Lung (tissue), 12 donors: Measurements from ENCODE around the gene SLC28A3. TPM values are rescaled to one million over a fixed set of nuclear protein-coding genes. Genes with fewer than 3 reads are reported as not detected.

Experiments used
- ATAC-seq: fragments of 200-7000 bp; cut with Tn5 transposase; one replicate; pipeline ENCODE4 v1.9.1; 2020; ENCODE audit warnings: moderate number of reproducible peaks; ENCODE audit not compliant: insufficient read depth, low FRiP score
- DNase-seq, 3 donors: peaks; one replicate each; pipeline ENCODE4 v3.0.0-alpha.2; 2013 to 2017
- H3K27ac ChIP-seq, 2 donors: one replicate each; pipeline ENCODE4 v1.5.1; 2013; ENCODE audit warnings: mild to moderate bottlenecking in 2 of 2, moderate library complexity in 2 of 2, control low read depth in 1 of 2, inconsistent platforms in 1 of 2, low read depth in 1 of 2, low read length in 1 of 2
- H3K27me3 ChIP-seq, 3 donors: one replicate each; pipeline ENCODE4 v1.5.1; 2013; ENCODE audit warnings: low read length in 2 of 3; ENCODE audit not compliant: control insufficient read depth in 3 of 3, insufficient read depth in 3 of 3
- H3K36me3 ChIP-seq, 4 donors: one replicate each; pipeline ENCODE4 v1.5.1; 2013; ENCODE audit warnings: low read length in 4 of 4, mild to moderate bottlenecking in 1 of 4, moderate library complexity in 1 of 4; ENCODE audit not compliant: control insufficient read depth in 4 of 4, insufficient read depth in 4 of 4
- H3K4me1 ChIP-seq, 5 donors: one replicate each; pipeline ENCODE4 v1.5.1; 2013; ENCODE audit warnings: low read length in 5 of 5, mild to moderate bottlenecking in 2 of 5, moderate library complexity in 1 of 5; ENCODE audit not compliant: control insufficient read depth in 5 of 5, insufficient read depth in 5 of 5
- H3K4me3 ChIP-seq: one replicate; pipeline ENCODE4 v1.5.1; 2013; ENCODE audit warnings: mild to moderate bottlenecking, control low read depth, moderate library complexity
- H3K9ac ChIP-seq, 2 donors: one replicate each; pipeline ENCODE4 v1.5.1; 2013; ENCODE audit warnings: low read length in 2 of 2, control low read depth in 1 of 2; ENCODE audit not compliant: insufficient read depth in 1 of 2
- H3K9me3 ChIP-seq, 4 donors: one replicate each; pipeline ENCODE4 v1.5.1; 2013; ENCODE audit warnings: low read length in 3 of 4, mild to moderate bottlenecking in 1 of 4, moderate library complexity in 1 of 4; ENCODE audit not compliant: control insufficient read depth in 4 of 4, insufficient read depth in 3 of 4
- CTCF ChIP-seq: IDR thresholded peaks from 2 replicates; pipeline ENCODE4 v1.5.1; 2012; ENCODE audit warnings: mild to moderate bottlenecking; ENCODE audit errors: control extremely low read depth, extremely low read depth
- WGBS, 2 donors: extraction: QIAGEN DNeasy Blood & Tissue Kit; methylation state at CpG; one replicate each; pipeline ENCODE4 v1.1.7; 2013; 5-methylcytosine and 5-hydroxymethylcytosine counted together
- polyA plus RNA-seq, 2 donors: library from polyadenylated mRNA; stranded (reverse); fragments of 200-250 nt; gene quantifications; one replicate each; pipeline ENCODE4 v1.2.1, GENCODE V29; 2013
- total RNA-seq, 2 donors: library from RNA; depleted of rRNA in 1 of 2; stranded (reverse); fragments of >200 nt in 1 of 2; gene quantifications; one replicate each; pipeline ENCODE4 v1.2.1, GENCODE V29; 2014 to 2021
- donor health status: control.
- donor health status: control.
- donor health status: Bipolar disorder and iron deficiency.
- donor health status: healthy.
- donor health status: DM: yes; HTN: yes; CAD: no.

Gene SLC28A3
- total and polyA plus RNA-seq, 4 donors: 0.59 to 4.0 (median 0.88) TPM

- DNase-seq: peak; percentile 49 to 81 (median 55)
- Histone ChIP-seq H3K27ac (no peak overlapping the region), H3K36me3 (no peaks in the 10 kb centered on the region), H3K9ac (no peak overlapping the region), H3K4me3 (no peak overlapping the region), H3K4me1 (peaks cover 0 to 12% (median 0%) of the 10 kb centered on the region in 5 donors), H3K27me3 (no peaks in the 10 kb centered on the region), H3K9me3 (no peaks in the 10 kb centered on the region)
- no peak for TF ChIP-seq CTCF
- 74 to 90% methylated on average over 6 of the region's 6 CpGs for WGBS, 2 donors
- no peak for ATAC-seq
Measured at GRCh38 chr9:84254972-84255371, 85.6 kb downstream of the SLC28A3 start.

GRCh38 chr9:84251921-84252320 lies 88.6 kb downstream of the SLC28A3 start:
- 78 to 84% methylated on average over 7 of the region's 7 CpGs for WGBS, 2 donors
- no peak overlapping the region for H3K4me3 ChIP-seq
- peaks cover 0 to 12% (median 0%) of the 10 kb centered on the region in 5 donors for H3K4me1 ChIP-seq
- no peak for TF ChIP-seq CTCF
- H3K9ac ChIP-seq: no peak overlapping the region
- no peak overlapping the region for H3K27ac ChIP-seq
- ATAC-seq: no peak
- no peaks in the 10 kb centered on the region for H3K36me3 ChIP-seq
- DNase-seq: no peak
- no peaks in the 10 kb centered on the region for H3K9me3 ChIP-seq
- H3K27me3 ChIP-seq: no peaks in the 10 kb centered on the region

GRCh38 chr9:84241817-84242373 lies 98.7 kb downstream of the SLC28A3 start:
- no peak overlapping the region for H3K4me3 ChIP-seq
- H3K27ac ChIP-seq: no peak overlapping the region
- TF ChIP-seq CTCF: no peak
- no peaks in the 10 kb centered on the region for H3K36me3 ChIP-seq
- no peak overlapping the region for H3K9ac ChIP-seq
- no peaks in the 10 kb centered on the region for H3K27me3 ChIP-seq
- ATAC-seq (no peak), DNase-seq (no peak)
- no peaks in the 10 kb centered on the region for H3K4me1 ChIP-seq
- WGBS, 2 donors: 81 to 88% methylated on average over 5 of the region's 5 CpGs
- H3K9me3 ChIP-seq: peaks cover 0 to 3% (median 0%) of the 10 kb centered on the region in 4 donors

GRCh38 chr9:84239343-84239742 lies 101.2 kb downstream of the SLC28A3 start:
- peaks cover 0 to 6% (median 0%) of the 10 kb centered on the region in 4 donors for H3K9me3 ChIP-seq
- no peaks in the 10 kb centered on the region for H3K27me3 ChIP-seq
- no peaks in the 10 kb centered on the region for H3K36me3 ChIP-seq
- no peaks in the 10 kb centered on the region for H3K4me1 ChIP-seq
- H3K9ac ChIP-seq: no peak overlapping the region
- no peak for ATAC-seq
- TF ChIP-seq CTCF: no peak
- no peak for DNase-seq
- H3K4me3 ChIP-seq: no peak overlapping the region
- 73 to 82% methylated on average over 2 of the region's 2 CpGs for WGBS, 2 donors
- no peak overlapping the region for H3K27ac ChIP-seq
